GM19099 (cell line): ENCODE measurements around the gene KANK4.

Source experiments
- POLR2A ChIP-seq: IDR thresholded peaks from 3 replicates; pipeline ENCODE4 v1.6.1; 2011; ENCODE audit warnings: low read depth; ENCODE audit not compliant: insufficient read length; ENCODE audit errors: extremely low read depth

The KANK4 gene

GRCh38 chr1:62196086-62196690, 123.0 kb downstream of the KANK4 start:
- TF ChIP-seq POLR2A = no peak

GRCh38 chr1:62194651-62195544, 124.3 kb downstream of the KANK4 start, which contains the start of gene L1TD1:
Gene L1TD1, plus strand, starts transcription at chr1:62194849. Its CDS starts 11,780 bp downstream, at chr1:62206629.
- no peak for TF ChIP-seq POLR2A

- TF ChIP-seq POLR2A = no peak
Observed at GRCh38 chr1:62188111-62188510, 131.1 kb downstream of the KANK4 start.

- TF ChIP-seq POLR2A = no peak
Observed at GRCh38 chr1:62187548-62187947, 131.7 kb downstream of the KANK4 start.
